Stimulated activated CD4-positive, alpha-beta T cell treated with anti-CD3 and anti-CD28 coated beads, Interleukin-12 subunit alpha, Interleukin-12 subunit beta, amount 100 ng/mL, for 24 hours (primary cell): ENCODE measurements around the gene CCDC18.
"Not testable (repeated sequence)": the region's sequence is repeated elsewhere in the genome, so short reads cannot be mapped to it uniquely, and the experiment has no call there.

Experiments
- DNase-seq, 2 experiments: peaks; one replicate each; pipeline ENCODE4 v3.0.0-alpha.2; 2020; ENCODE audit warnings: low read depth in 2 of 2

The CCDC18 gene

GRCh38 chr1:93243233-93243632 is 62.7 kb downstream of the CCDC18 start:
- not testable (repeated sequence) for DNase-seq

DNA sequence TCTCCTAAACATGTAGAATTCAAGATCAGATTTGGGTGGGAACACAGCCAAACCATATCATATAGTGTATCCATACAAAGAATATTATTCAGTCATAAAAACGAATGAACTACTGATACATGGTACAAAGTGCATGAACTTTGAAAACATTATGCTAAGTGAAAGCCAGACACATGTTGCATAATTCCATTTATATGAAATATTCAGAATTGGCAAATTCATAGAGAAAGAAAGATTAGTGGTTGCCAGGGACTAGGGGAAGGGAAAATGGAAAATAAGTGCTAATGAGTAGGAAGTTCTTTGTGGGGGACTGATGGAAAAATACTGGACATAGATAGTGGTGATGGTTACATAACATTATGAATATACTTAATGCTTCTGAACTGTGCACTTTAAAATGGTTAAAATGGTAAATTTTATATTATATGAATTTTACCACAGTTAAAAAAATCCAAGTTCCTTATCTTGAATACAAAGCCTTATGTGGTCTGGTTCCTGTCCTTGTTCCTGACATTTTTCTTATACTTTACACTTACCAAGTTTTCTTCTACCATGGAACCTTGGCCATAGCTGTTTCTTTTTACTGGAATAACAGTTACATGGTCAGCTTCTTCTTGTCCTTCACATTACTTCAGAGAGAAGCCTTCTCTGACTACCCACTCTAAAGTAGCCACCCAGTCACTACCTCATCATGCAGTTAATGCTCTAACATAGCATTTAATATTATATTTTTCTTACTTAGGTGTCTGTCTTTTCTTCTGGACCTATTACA is 64.0 kb downstream of the CCDC18 start:
- DNase-seq, result no peak

- DNase-seq, result no peak
Measured at GRCh38 chr1:93251966-93252365, 71.4 kb downstream of the CCDC18 start.

DNA sequence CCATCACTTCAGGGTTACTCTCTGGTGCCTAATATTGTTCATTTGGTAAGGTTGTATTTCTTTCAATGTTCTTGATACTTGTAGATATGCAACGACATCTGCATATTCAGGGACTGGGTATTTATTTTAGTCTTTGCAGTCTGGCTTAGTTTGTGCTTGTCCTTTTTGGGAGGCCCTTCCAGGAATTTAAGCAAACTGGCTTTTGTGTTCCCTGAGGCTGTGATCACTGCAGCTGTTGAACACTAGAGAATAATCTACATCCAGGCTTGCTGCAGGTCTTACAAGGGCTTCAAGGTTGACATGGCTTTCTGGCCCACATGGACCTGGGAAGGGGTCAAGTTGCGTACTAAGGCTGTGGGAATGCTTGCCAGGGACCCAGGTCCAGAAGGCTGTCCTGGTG is 72.1 kb downstream of the CCDC18 start:
- DNase-seq, result no peak

DNA sequence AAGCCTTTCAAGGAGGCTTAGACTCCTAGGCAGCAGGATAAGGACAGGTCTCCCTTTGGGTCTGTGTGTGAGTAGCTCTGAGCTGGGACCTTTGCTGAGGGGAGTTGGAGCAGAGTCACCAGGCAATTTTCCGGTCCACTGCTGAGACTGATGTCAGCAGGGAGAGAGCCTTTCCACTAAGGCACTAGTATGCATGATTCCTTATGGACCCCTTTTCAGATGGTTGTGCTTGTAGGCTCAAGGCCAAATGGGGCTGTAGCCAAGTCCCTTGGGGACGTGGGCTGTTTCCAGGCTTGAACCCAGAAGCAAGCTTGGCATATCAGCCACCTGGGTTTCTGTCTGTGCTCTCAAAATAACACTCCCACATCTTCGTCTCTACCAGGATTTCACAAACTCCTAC is 73.0 kb downstream of the CCDC18 start:
- no peak for DNase-seq

DNA sequence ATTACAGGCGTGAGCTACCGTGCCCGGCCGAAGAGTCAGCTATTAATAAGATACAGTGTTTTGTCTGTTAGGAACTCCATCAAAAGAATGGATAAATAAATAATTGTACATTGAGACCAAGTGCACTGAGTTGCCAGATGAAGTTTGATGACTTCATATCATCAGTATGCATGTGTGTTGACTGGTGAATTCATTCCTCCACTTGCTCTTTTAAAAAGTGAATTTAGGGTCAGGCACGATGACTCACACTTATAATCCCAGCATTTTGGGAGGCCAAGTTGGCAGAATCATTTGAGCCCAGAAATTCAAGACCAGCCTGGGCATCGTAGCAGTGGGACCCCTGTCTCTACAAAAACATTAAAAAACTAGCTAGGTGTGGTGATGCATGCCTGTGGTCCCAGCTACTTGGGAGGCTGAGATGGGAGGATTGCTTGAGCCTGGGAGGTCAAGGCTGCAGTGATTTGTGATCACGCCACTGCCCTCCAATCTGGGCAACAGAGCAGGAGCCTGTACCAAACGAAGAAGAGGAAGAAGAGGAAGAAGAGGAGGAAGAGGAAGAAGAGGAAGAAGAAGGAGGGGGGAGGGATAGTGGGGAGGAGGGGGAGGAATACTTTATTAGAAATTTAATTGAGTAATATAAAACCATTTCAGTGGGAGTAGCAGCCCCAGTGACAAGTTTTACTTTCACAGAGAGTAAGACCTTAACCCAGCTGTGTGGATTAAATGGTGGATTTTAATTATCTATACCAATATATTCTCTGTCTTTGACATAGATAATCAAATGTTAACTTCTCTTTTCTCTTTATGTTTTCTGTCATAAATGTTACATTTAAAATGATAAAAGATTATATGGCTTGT is 74.9 kb downstream of the CCDC18 start:
- no peak for DNase-seq

DNA sequence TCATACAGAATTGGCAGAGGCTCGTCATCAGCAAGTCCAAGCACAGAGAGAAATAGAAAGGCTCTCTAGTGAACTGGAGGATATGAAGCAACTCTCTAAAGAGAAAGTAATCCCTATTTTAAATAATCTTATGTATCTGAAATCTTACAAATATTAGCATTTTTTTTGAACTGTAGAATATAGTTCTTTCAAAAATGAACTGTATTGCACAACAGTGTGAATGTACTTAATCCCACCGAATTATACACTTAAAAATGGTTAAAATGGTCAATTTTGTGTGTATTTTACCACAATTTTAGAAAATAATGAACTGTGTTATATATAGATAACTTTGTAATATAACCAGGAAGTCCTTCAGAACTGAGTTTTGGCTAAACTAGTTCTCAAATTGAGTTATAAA is 75.9 kb downstream of the CCDC18 start:
- DNase-seq, result no peak

GRCh38 chr1:93257889-93258288 is 77.4 kb downstream of the CCDC18 start:
- no peak for DNase-seq

DNA sequence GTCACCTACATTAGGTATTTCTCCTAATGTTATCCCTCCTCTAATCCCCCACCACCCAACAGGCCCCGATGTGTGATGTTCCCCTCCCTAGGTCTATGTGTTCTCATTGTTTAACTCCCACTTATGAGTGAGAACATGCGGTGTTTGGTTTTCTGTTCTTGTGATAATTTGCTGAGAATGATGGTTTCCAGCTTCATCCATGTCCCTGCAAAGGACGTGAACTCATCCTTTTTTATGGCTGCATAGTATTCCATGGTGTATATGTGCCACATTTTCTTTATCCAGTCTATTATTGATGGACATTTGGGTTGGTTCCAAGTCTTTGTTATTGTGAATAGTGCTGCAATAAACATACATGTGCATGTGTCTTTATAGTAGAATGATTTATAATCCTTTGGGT is 80.2 kb downstream of the CCDC18 start:
- not testable (repeated sequence) for DNase-seq

GRCh38 chr1:93262645-93263044 is 82.1 kb downstream of the CCDC18 start:
- no peak for DNase-seq

DNA sequence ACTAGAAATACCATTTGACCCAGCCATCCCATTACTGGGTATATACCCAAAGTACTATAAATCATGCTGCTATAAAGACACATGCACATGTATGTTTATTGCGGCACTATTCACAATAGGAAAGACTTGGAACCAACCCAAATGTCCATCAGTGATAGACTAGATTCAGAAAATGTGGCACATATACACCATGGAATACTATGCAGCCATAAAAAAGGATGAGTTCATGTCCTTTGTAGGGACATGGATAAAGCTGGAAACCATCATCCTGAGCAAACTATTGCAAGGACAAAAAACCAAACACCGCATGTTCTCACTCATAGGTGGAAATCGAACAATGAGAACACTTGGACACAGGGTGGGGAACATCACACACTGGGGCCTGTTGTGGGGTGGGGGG is 88.4 kb downstream of the CCDC18 start:
- DNase-seq, result not testable (repeated sequence)

DNA sequence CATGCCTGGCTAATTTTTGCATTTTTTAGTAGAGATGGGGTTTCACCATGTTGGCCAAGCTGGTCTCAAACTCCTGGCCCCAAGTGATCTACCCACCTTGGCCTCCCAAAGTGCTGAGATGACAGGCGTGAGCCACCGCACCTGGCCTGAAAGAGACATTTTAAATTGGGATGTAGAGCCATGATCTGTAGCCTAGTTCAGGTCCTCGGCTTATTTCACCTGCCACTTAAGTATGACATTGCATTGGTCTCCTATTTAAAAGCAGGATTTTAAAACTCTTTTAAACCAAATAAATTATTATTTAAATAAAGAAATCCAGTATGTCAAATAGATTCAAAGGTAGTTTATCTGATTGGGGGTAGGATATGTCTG is 94.7 kb downstream of the CCDC18 start:
- DNase-seq, result not testable (repeated sequence)

DNA sequence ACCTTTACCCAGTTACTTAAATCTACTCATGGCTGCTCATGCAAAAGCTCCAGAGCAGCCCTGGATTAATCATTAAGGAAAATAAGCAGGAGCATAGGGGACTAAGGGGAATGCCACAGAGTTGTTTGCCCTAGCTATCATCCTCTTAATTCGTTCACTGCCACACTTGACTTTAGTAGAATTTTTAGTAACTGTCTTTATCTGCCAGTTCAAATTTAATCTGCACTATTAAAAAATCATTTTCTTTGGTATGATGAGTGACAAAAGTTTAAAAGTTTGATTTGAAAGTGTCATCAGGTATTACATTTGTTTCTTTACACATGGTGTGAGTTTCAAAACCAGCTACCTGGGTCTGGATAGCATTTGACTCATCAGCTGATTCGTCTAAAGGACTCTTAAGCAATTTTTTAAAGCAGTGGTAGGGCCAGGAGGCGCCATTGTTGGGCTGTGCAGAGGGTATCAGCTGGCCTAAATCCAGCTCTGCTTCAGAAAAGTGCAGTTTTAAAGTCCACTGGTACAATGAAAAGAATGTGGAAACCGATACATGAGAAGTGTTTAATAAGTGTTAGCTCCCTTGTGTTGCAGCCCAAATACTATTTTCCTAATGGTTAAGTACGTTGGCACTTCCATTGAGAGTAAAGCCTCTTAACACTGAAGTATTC is 95.2 kb downstream of the CCDC18 start:
- no peak for DNase-seq

- DNase-seq, result not testable (repeated sequence)
Measured at GRCh38 chr1:93277530-93277929, 97.0 kb downstream of the CCDC18 start.

GRCh38 chr1:93283496-93283895 is 103.0 kb downstream of the CCDC18 start:
- no peak for DNase-seq

DNA sequence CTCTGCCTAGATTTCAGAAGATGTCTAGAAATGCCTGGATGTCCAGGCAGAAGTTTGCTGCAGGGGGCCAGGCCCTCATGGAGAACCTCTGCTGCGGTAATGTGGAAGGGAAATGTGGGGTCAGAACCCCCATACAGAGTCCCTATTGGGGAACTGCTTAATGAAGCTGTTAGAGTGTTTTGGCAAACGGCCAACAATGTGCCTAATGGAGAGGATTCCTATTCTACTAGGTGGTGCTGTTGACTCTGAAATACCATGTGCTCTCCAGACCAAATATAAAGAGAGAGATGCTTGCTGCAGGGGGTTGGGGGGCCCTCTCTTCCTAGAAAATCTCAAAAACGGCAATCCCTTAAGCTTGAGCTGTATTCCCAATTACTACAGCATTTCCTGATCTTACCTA is 108.0 kb downstream of the CCDC18 start:
- no peak for DNase-seq

DNA sequence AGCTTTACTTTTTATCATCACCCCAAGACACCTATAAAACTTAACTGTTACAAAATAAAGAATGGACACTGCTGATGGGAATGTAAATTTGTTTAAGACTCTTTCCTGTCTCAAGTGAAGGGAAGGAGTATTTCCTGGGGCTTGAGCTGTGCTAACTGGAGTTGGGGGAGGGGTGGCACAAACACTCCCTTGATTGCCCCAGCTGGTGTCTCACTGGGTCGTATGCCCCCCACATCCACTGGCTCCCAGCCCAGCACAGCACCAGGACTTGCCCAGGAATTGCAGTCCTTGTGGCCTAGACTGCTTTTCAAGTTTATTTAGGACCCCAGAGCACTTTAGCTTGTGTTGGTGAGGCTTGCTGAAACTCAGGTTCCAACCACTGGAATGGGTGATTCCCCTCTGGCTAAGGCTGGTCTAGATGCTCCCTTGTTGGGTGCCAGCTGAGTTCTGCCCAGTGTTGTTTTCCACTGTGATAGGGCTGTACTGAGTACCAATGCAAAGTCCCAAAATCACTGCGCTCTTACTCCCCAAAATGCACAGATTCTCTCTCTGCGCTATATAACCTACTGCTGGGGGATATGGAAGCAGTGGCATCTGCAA is 116.1 kb downstream of the CCDC18 start:
- DNase-seq, result no peak

GRCh38 chr1:93301131-93301530 is 120.6 kb downstream of the CCDC18 start:
- no peak for DNase-seq

DNA sequence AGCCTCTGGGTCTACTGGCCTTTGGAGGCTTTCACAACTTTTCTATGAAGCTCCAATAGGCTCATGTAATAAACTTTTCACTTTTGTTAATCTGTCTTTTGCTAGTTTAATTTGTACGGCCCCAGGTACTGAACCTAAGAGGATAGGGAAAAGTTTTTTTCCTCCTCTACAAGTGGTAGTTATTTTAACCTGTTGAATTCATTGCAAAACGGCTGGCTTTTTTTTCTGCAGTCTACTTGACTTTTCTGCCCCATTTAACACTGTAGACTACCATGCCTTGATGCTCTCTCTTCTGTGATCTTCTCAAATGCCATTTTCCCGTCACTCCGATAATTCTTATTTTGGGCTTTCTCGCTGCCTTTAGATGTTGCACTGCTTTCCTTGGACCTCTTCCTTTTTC is 121.6 kb downstream of the CCDC18 start:
- no peak for DNase-seq

- DNase-seq, result peak in 1 of 2 experiments; percentile 3
Measured at GRCh38 chr1:93304716-93305138, 124.2 kb downstream of the CCDC18 start.

GRCh38 chr1:93306920-93307319 is 126.4 kb downstream of the CCDC18 start:
- no peak for DNase-seq

- no peak for DNase-seq
Measured at GRCh38 chr1:93313026-93313425, 132.5 kb downstream of the CCDC18 start.
